Activated B cell treated with CpG ODN at 0.5 μM for 24 hours (primary cell): ENCODE measurements around the gene AQP1. TPM values are rescaled to one million over a fixed set of nuclear protein-coding genes. Genes with fewer than 3 reads are reported as not detected.

ENCODE experiments used
- ATAC-seq: fragments of 200-7000 bp; cut with Tn5 transposase; one replicate; pipeline ENCODE4 v1.10.0; 2021; ENCODE audit warnings: low read depth, mild to moderate bottlenecking, moderate library complexity
- CTCF ChIA-PET: fragments of 350-600 bp; sonication (Branson Sonifier 250); formaldehyde crosslinking; loops from one replicate; lab custom pipeline; 2021; ENCODE audit warnings: antibody characterized with exemption; lab: Charles Lee
- POLR2A ChIA-PET: fragments of 350-600 bp; sonication (Branson Sonifier 250); formaldehyde crosslinking; loops from one replicate; lab custom pipeline; 2021; ENCODE audit warnings: antibody characterized with exemption; lab: Charles Lee
- DNase-seq: peaks from one replicate; pipeline ENCODE4 v3.0.0; 2022
- H3K27ac Mint-ChIP-seq: one replicate; pipeline ENCODE4 v1.8.0; 2020; ENCODE audit warnings: mixed read lengths
- H3K27me3 Mint-ChIP-seq: one replicate; pipeline ENCODE4 v1.8.0; 2021; ENCODE audit warnings: mixed read lengths
- H3K36me3 Mint-ChIP-seq: one replicate; pipeline ENCODE4 v1.8.0; 2021; ENCODE audit warnings: low read depth, mixed read lengths
- H3K4me1 Mint-ChIP-seq: one replicate; pipeline ENCODE4 v1.8.0; 2021; ENCODE audit warnings: mixed read lengths
- H3K4me3 Mint-ChIP-seq: one replicate; pipeline ENCODE4 v1.8.0; 2020; ENCODE audit warnings: mild to moderate bottlenecking, mixed read lengths
- H3K9me3 Mint-ChIP-seq: one replicate; pipeline ENCODE4 v1.8.0; 2020; ENCODE audit warnings: mixed read lengths
- intact Hi-C: fragments of 100-400 bp; cut with micrococcal nuclease; formaldehyde crosslinking; loops from one replicate; pipeline ENCODE4 v1.15.1; 2024
- total RNA-seq: library from RNA; stranded (reverse); gene quantifications from 2 replicates; pipeline ENCODE4 v1.2.3, GENCODE V29; 2022
- TF ChIP-seq, protein P1 (sequence below): fragments of 200-600 bp; IDR thresholded peaks from one replicate; pipeline ENCODE4 v1.8.0; 2022; ENCODE audit warnings: antibody characterized with exemption, mild to moderate bottlenecking

AQP1 gene
- total RNA-seq, 1 donor from 2014 or later: 0.44 TPM

DNA sequence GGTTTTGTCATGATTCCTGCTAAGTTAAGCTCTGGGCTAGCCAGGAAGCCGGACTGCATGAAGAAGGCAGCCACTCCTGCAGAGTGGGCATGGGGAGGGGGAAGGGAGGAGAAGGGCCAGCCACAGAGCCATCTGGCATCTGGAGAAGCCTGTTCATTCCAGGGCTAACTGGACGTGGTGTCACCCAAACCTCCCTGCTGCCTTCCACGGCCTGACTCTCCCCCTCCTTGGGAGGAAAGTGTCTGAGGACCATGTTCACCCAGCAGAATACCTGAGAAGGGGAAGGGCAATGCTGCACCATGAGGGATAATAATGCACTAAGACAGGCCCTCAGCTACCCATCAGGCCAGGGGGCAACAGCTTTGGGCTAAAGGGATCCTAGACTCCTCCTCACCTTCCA lies 15.4 kb downstream of the AQP1 start:
- Mint-ChIP-seq H3K27ac (no peak overlapping the region), H3K36me3 (no peaks in the 10 kb centered on the region), H3K4me1 (no peaks in the 10 kb centered on the region), H3K9me3 (no peaks in the 10 kb centered on the region), H3K27me3 (peaks cover 2% of the 10 kb centered on the region), H3K4me3 (no peak overlapping the region)
- DNase-seq (peak; percentile 6), ATAC-seq (no peak)
- TF ChIP-seq, protein P1, sequence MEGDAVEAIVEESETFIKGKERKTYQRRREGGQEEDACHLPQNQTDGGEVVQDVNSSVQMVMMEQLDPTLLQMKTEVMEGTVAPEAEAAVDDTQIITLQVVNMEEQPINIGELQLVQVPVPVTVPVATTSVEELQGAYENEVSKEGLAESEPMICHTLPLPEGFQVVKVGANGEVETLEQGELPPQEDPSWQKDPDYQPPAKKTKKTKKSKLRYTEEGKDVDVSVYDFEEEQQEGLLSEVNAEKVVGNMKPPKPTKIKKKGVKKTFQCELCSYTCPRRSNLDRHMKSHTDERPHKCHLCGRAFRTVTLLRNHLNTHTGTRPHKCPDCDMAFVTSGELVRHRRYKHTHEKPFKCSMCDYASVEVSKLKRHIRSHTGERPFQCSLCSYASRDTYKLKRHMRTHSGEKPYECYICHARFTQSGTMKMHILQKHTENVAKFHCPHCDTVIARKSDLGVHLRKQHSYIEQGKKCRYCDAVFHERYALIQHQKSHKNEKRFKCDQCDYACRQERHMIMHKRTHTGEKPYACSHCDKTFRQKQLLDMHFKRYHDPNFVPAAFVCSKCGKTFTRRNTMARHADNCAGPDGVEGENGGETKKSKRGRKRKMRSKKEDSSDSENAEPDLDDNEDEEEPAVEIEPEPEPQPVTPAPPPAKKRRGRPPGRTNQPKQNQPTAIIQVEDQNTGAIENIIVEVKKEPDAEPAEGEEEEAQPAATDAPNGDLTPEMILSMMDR: no peak
- ChIA-PET CTCF (no interaction called here), POLR2A (no interaction called here)
- intact Hi-C loops: no loop called here

DNA sequence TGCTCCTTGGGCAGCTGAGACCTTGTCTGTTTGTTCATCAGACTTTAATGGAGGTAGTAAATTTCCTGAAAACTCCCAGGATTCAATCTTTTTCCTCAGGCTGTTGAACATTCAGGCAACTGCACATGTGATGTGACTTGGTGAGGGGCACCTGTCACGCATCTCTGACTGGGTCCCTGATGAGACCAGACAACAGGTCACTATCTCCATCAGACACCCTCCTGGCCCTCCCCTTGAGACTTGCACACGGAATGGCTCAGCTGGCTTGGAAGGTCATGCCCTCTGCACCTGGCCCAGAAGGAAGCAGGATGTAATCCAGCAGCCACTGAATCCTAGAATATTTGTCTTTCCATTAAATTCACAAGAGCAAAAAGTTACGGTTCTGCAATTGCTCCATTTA lies 15.9 kb downstream of the AQP1 start:
- ATAC-seq (no peak), DNase-seq (no peak)
- Mint-ChIP-seq H3K36me3 (no peaks in the 10 kb centered on the region), H3K27ac (no peak overlapping the region), H3K4me3 (no peak overlapping the region), H3K4me1 (no peaks in the 10 kb centered on the region), H3K27me3 (peaks cover 2% of the 10 kb centered on the region), H3K9me3 (no peaks in the 10 kb centered on the region)
- ChIA-PET POLR2A (no interaction called here), CTCF (no interaction called here)
- intact Hi-C loops: no loop called here
- TF ChIP-seq, protein P1: no peak

- TF ChIP-seq, protein P1: no peak
- CTCF ChIA-PET: interaction anchor here (0.6 to 1.3 kb wide), 2 partner anchors 10 to 54 kb away, joined by 3 to 6 read pairs; no protein-coding TSS in a partner anchor
- intact Hi-C loops: no loop called here
- no peaks in the 10 kb centered on the region for H3K4me1 Mint-ChIP-seq
- H3K27me3 Mint-ChIP-seq: peaks cover 2% of the 10 kb centered on the region
- H3K4me3 Mint-ChIP-seq: no peak overlapping the region
- H3K9me3 Mint-ChIP-seq: no peaks in the 10 kb centered on the region
- ATAC-seq (no peak), DNase-seq (peak; percentile 4)
- H3K27ac Mint-ChIP-seq: no peak overlapping the region
- POLR2A ChIA-PET: no interaction called here
- no peaks in the 10 kb centered on the region for H3K36me3 Mint-ChIP-seq
Observed at GRCh38 chr7:30928254-30928872, 16.7 kb downstream of the AQP1 start.

GRCh38 chr7:30929686-30930085 lies 18.0 kb downstream of the AQP1 start:
- H3K4me1 Mint-ChIP-seq: no peaks in the 10 kb centered on the region
- ChIA-PET POLR2A (no interaction called here), CTCF (interaction anchor here (0.7 kb wide), 1 partner anchor 9 kb away, joined by 3 read pairs; no protein-coding TSS in a partner anchor)
- intact Hi-C loops: no loop called here
- H3K27ac Mint-ChIP-seq: no peak overlapping the region
- H3K36me3 Mint-ChIP-seq: no peaks in the 10 kb centered on the region
- DNase-seq: no peak
- no peak for ATAC-seq
- H3K9me3 Mint-ChIP-seq: no peaks in the 10 kb centered on the region
- peaks cover 2% of the 10 kb centered on the region for H3K27me3 Mint-ChIP-seq
- no peak overlapping the region for H3K4me3 Mint-ChIP-seq
- TF ChIP-seq, protein P1: no peak

GRCh38 chr7:30930621-30931020 lies 19.0 kb downstream of the AQP1 start:
- Mint-ChIP-seq H3K4me3 (no peak overlapping the region), H3K27ac (no peak overlapping the region), H3K4me1 (no peaks in the 10 kb centered on the region), H3K27me3 (peaks cover 2% of the 10 kb centered on the region), H3K36me3 (no peaks in the 10 kb centered on the region), H3K9me3 (no peaks in the 10 kb centered on the region)
- POLR2A ChIA-PET: no interaction called here
- intact Hi-C loops: no loop called here
- ATAC-seq (no peak), DNase-seq (no peak)
- CTCF ChIA-PET: interaction anchor here (0.7 kb wide), 2 partner anchors 8 to 9 kb away, joined by 3 read pairs; no protein-coding TSS in a partner anchor
- TF ChIP-seq, protein P1: no peak
